HG03558 (cell line): Measurements from ENCODE around the gene BANP.
"Not testable (repeated sequence)": the region's sequence is repeated elsewhere in the genome, so short reads cannot be mapped to it uniquely, and the experiment has no call there.

Experiments
- ATAC-seq: cut with Tn5 transposase; IDR thresholded peaks from one replicate; pipeline ENCODE4 v1.9.1; 2021; ENCODE audit warnings: moderate number of reproducible peaks; ENCODE audit not compliant: unreplicated experiment; ENCODE audit errors: extremely low read depth

BANP gene

DNA sequence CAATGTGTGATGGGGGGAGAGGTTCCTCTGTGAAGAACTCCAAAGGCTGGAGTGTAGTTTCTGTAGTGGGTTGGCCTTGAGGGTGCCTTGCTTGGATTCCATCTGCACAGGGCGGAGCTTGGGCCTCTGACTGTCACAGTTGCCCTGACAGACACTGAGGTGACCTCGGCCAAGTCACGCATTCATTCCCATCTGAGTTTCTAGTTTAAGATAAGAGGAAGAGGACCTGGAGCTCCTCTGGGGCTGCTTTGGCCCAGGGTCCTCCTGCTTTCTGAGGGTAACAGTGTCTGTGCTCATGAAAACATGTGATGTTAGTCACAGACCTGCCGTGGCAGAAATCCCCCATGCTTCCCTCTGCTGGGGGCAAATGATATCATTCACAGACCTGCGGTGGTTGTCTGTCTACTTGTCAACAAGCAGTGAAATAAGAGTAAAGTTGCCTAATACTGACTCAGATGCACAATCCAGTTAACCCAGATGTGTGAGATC is 35.2 kb downstream of the BANP start:
- ATAC-seq = not testable (repeated sequence)

DNA sequence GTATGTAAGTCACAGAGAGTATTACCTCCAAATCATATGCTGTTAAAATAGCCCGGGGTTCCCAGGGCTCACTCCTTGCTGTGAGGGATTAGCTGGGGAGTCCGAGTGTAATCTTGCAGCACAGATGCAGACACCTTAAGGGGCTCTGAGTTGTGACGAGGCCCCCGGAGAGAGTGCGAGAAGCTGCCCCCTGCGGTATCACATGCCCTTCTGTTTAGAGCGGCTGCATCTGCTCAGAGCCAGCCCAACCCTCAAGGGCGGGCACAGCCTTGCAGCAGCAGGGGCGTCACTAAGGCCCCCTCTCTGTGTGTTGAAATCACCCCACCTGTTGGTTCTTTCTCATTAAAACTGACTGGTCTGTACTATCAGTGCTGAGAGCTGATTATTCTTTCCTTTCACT is 37.4 kb downstream of the BANP start:
- not testable (repeated sequence) for ATAC-seq

DNA sequence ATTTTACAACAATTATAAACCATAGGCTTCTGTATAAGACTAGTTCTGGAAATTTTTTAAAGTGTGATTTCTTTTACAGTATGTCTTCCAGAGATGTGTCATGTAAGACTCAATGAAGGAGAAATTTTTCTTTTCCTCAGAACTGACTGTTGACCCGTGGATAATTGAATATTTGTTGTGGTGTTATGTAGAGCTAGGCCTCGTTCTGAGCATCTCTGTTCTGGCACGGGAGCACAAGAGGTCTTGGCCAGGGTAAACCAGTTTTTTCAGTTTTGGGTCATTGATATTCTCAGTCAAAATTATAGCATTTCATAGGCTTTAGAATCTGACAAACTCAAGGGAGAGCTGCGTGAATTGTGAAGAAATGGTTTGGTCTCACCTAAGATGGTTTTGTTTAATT is 39.0 kb downstream of the BANP start:
- not testable (repeated sequence) for ATAC-seq

DNA sequence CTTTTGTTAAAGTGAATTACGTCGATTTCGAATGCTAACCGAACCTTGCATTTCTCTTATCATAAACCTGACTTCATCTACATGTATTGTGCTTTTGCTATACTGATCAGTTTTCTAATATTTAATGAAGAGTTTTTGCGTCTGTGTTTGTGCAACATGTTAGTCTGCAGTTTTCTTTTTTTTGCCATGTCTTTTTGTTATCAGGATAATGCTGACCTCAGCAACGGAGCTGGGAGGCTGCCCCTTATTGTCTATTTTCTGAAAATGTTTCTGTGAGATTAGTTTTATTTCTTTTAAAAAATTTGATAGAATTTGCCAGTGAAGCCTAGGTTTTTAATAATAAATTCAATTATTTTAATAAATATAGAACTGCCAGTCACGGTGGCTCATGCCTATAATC is 40.9 kb downstream of the BANP start:
- ATAC-seq = not testable (repeated sequence)

DNA sequence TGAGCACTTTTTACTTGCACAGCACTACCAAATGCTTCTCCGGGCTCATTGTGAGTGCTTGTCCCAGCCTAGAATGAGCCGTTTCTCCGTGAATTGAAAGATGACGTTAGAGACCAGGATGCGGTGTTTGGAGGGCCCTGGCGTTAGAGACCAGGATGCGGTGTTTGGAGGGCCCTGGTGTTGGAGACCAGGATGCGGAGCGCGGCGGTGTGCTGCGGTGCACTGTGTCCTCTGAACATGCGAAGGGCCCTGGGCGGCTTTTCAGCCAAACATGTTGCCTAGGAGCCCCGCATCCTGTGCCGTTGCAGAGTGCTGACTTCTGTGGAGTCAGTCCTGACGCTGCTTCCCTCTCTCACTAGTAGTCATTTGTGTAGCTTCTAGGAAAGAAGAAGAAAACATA is 42.7 kb downstream of the BANP start:
- ATAC-seq = no peak

DNA sequence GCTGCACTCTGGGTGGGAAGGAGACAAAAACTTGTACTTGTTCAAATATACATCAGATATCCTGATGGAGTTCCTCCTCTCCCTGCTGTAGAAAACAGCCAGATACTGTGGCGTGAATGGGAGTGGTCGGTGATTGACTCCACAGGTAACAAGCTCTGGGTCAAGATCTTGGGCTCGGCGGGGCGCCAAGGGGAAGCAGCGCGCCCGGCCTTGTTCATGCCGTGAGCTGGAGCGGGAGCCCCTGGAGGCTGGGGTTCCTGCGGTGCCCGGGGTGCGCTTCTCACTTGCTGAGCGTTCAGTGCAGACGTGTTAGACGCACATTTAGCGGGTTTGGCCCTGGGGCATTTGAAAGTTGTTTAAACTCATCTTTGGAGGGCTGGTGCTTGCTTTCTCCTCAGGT is 44.4 kb downstream of the BANP start:
- no peak for ATAC-seq

DNA sequence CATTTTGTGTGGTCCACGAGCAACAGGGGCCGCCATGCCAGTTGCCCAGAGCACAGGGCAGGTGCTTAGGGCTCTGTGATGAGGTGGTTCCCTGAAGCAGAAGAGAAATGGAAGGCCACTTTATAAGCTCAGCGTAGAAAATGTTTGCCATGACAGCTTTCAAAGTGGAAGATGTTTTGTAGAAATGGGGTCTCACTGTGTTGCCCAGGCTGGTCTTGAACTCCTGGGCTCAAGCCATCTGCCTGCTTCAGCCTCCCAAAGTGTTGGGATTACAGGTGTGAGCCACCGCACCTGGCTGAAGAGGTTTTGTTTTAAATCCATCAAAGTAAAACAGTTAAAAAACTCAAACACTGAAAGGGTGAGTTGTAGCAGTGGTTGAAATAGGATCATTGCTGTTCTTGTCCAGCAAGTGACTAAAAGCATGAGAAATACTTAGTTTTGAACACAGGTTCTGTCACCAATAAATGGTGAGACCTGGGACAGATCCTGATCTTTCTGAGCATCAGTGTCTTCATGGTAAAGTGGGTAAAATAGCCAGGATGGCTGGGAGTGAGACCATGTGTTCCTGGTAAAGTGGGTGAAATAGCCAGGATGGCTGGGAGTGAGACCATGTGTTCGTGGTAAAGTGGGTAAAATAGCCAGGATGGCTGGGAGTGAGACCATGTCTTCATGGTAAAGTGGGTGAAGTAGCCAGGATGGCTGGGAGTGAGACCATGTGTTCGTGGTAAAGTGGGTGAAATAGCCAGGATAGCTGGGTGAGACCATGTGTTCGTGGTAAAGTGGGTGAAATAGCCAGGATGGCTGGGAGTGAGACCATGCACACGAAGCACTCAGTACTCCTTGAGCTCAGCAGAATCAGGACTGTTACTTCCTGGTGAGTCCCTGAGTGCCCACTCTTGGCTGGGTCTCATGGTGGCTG is 46.0 kb downstream of the BANP start:
- no peak for ATAC-seq

DNA sequence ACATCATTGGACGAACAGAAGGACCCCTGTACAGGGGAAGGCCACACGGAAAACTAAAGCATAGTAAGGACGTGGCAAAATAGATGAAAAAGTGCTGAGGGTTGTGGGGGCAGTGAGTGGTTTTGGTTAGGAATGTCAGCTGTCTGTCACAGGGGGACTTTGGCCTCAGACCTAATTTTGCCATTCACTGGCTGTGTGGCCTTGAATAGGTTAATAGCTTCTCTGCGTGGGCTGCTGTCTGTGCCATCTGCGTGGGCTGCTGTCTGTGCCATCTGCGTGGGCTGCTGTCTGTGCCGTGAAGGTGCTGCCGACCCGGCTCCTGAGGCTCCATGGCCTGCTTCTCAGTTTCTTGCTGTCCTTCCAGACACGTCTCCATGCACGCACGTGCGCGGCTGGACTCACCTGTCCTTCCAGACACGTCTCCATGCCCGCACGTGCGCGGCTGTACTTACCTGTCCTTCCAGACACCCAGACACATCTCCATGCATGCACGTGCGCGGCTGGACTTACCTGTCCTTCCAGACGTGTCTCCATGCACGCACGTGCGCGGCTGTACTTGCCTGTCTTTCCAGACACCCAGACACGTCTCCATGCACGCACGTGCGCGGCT is 47.1 kb downstream of the BANP start:
- ATAC-seq = not testable (repeated sequence)

DNA sequence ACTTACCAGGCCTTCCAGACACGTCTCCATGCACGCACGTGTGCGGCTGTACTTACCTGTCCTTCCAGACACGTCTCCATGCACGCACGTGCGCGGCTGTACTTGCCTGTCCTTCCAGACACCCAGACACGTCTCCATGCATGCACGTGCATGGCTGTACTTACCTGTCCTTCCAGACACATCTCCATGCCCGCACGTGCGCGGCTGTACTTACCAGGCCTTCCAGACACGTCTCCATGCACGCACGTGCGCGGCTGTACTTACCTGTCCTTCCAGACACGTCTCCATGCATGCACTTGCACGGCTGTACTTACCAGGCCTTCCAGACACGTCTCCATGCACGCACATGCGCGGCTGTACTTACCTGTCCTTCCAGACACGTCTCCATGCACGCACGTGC is 47.8 kb downstream of the BANP start:
- not testable (repeated sequence) for ATAC-seq

DNA sequence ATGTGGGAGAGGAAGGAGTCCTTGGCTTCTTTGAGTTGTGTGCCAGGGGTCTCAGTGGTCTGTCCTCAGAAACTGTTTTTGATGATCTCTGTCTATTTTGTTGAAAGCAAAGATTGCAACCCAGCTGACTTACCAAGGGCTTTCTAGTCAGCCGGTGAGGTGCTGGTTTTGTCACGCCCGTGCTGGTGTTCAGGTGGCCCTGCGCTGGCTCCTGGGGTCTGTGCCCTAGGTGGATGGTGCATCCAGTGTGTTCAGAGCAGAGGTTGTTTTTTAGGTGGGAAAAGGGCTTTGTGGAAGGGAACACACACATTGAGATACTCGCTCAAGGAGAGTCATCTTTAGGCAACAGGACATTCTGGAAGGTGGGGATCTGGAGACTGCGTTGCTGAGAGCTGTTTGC is 51.0 kb downstream of the BANP start:
- no peak for ATAC-seq

DNA sequence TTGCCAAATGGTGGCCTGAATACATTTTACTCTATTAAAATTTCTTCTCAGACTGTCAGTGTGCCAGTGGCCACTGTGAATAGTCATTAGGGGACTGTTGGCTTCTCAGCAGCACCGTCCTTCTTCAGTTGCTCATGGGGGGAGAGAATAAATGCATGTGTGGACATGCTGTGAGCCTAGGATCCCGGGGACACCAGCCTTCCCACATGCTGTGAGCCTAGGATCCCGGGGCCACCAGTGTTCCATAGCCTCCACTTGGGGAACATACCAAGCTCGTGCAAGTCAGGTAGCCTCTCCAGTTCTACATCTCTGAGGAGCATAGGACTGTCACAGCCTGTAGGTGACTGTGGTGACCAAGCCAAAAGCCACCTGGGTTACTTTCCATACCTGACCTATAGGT is 51.5 kb downstream of the BANP start:
- ATAC-seq = no peak

DNA sequence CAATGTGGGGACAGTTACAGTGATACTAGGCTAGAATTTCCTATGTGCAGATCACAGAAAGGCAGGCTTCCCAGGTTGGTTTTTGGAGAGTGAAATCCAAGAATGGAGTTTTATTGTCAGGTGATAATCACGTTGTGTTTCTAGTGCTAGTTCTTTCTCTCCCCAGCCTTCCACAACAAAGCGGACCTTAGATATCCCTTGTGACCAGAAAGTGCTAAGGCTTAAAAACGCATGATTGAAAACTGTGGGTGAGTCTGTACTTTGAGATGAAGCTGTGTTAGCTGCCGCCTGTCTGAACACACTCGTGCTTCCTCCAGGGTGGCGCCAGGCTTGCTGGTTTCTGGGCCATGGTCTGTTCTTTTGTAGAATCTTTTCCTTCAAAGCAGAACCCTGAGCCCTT is 52.1 kb downstream of the BANP start:
- ATAC-seq = no peak

DNA sequence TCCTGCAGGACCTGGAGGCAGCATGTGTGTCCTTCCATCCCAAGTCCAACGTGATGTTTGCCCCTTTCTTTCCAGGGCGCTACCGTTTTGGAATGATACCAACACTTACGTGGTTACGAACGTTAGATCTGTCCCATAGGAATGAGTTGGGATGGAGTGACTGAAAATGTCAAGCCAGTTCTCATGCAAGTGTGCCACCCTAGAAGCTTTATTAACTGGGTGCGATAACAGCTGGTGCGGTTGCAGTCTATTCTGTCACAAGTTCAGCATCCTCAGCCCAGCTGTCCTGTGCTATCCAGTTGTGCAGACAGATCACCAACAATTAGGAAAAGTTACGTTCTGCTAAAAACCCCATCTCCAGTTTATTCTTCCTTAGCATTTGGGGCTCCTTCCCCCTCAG is 52.5 kb downstream of the BANP start:
- no peak for ATAC-seq

DNA sequence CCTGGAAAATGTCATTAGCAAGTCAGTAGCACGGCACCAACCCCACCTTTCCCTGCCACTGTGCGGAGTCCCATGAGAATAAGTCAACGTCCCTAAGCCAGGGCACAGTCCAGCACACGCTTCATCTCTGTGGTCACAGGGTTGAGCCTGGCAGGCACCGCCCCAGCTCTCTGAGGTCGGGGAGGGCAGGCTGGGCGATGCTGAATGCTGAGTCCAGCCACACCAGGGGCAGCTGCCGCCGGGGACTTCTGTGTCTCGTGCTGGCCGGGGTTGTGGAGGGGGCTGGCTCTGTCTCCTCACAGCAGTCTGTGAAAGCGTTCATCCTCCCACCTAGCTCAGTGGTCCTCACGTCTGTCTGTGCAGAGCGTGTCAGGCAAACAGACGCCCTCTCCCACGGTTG is 53.2 kb downstream of the BANP start:
- no peak for ATAC-seq

DNA sequence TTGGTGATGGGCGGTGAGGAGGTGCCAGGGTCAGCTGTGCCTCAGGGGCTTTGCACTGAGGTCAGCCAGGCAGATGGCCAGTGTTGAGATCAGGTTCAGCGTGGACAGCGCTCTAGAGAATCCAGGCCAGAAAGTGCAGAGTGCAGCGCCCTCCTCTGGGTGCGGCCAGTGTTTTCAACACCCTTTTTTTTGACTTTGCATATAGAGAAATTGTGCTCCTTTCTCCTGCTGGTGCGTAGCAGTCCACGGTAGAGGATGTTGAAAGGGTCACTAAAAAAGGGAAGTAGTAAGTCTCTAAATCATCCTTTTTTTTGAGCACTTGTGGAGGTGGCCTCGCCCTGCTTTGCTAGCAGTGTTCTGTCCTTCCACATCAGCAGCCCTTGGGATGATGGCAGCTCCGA is 53.9 kb downstream of the BANP start:
- ATAC-seq = no peak

DNA sequence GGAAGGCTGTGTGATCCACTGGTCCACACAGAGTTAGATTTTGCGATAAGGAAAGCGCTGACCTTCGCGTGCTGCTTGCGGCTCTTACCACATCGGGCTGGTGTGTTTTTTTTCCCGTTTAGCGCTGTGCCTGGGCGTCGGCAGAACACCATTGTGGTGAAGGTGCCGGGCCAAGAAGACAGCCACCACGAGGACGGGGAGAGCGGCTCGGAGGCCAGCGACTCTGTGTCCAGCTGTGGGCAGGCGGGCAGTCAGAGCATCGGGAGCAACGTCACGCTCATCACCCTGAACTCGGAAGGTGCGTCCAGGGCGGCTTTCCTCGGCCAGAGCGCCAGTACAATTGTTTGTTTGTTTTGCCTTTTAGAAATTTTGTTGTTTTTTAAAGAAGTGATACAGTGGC is 54.7 kb downstream of the BANP start:
- ATAC-seq = no peak

DNA sequence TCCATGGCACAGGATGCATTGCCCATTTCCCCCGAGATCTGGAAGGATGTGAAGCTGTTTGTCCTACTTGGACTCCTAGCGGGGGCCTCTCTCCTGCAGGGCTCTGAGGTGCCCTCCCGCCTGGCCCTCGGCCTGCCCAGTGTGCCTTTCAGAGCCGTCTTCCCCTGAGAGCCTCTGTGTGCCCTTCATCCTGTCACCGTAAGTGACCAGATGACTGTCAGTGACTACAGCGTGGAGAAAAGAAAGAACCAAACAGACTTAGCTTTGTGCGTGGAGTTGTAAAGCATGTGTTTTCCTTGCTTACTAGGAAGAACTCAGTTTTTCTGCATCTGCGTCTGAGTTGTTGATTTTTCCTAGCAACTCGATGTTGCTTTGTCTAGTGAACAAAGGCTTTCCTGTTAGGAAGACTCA is 56.1 kb downstream of the BANP start:
- no peak for ATAC-seq

DNA sequence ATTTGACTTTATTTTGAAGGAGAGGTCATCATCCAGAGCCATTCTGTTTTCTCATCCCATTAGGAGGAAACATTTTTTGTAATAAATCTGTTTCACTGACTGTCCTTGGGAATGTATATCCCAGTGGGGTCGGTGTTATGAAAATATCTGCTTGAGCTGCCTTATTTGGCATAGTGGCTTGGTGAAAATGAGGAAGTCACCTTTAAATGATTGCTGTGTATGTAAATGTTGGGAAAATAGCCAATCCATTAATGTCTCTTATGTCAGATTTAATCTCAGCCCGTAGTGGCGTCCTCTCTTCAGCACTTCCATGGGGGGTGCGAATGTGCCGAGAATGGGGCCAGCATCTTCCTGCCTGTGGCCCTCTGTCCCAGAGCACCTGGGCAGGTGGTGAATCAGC is 57.6 kb downstream of the BANP start:
- ATAC-seq = no peak

DNA sequence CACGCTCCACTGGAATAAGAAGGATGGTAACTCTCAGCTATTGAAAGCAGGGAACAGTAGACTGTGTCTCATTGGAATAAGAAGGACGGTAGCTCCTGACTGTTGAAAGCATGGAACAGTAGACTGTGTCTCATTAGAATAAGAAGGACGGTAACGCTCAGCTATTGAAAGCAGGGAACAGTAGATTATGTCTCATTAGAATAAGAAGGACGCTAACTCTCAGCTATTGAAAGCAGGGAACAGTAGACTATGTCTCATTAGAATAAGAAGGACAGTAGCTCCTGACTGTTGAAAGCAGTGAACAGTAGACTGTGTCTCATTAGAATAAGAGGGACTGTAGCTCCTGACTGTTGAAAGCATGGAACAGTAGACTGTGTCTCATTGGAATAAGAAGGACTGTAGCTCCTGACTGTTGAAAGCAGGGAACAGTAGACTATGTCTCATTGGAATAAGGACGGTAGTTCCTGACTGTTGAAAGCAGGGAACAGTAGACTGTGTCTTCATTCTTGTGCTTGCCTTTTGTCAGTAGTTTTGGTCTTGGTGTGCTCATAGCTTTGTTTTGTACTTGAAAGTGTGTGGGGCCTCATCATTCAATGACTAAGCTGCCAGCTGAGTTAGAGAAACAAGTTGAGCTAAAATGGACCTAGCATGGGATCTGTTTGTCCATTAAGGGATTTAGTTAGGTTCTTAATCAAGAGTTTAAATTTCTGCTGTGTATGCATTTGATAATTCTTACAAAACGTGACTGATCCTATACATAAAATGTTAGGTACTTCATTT is 58.5 kb downstream of the BANP start:
- ATAC-seq = no peak

DNA sequence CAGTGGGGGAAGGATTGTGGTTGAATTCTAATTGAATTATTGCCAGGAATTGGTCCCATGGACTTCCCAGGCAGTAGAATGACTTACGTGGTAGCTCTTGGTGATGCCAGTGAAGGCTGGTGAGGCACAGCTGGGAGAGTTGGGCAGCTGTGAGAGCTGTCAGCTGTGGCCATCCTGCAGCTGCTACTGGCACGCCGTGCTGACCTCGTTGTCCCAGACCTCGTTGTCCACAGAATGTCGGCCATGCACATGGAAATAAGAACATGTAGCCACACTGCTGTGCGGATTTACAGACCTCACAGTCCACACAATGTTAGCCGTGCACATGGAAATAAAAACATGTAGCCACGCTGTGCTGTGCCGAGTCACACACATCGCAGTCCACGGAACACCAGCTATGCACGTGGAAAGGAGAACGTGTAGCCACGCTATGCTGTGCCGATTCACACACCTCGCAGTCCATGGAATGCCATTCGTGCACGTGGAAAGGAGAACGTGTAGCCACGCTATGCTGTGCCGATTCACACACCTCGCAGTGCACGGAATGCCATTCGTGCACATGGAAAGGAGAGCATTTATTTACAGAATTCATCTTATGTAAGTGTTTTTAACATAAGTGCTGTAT is 59.2 kb downstream of the BANP start:
- no peak for ATAC-seq
